Measurements from ENCODE around the gene CPED1.
"Not testable (repeated sequence)": the region's sequence is repeated elsewhere in the genome, so short reads cannot be mapped to it uniquely, and the experiment has no call there.

Gene CPED1

GRCh38 chr7:121153411-121153810 is 164.9 kb downstream of the CPED1 start:
- no peak for DNase-seq (ENCODE audit: low spot score)

- DNase-seq (ENCODE audit: low spot score) = no peak
These were observed 165.5 kb downstream of the CPED1 start for GRCh38 chr7:121153995-121154394.

DNA sequence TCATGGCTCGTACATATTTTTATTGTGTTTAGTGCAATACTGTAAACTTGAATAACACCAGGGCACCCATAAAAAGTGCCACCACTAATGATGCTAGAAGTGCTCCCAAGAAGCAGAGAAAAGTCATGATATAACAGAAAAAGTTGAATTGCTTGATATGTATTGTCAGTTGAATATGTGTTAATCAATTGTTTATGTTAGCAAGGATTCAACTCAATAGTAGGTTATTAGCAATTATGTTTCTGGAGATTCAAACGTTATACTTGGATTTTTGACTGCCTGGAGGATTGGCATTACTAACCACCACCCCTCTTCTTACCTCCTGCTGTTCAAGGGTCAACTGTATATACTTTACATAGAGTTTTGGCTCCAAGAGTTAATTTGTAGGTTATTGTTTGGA is 168.3 kb downstream of the CPED1 start:
- DNase-seq (ENCODE audit: low spot score) = no peak

DNA sequence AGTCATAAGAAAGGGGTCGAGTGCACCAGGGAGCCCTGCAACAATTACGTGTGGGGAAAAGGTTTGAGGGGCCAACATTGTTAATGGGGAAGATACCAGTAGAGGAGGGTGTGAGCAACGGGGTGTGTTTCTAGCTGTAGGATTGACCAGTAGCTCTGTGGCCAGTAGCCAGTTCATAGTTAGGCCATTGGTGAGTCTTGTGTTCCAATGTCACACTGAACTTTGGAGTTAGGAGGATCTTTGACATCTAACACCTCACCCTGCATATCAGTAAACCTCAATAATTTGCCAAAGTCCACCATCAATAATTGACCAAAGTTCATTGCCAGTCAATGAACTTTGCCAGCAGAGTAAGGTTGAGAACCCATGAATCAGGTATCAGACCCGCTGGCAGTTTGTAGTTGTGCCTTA is 168.8 kb downstream of the CPED1 start:
- DNase-seq (ENCODE audit: low spot score) = no peak

- DNase-seq (ENCODE audit: low spot score) = no peak
These were observed 169.5 kb downstream of the CPED1 start for GRCh38 chr7:121157885-121158590.

DNA sequence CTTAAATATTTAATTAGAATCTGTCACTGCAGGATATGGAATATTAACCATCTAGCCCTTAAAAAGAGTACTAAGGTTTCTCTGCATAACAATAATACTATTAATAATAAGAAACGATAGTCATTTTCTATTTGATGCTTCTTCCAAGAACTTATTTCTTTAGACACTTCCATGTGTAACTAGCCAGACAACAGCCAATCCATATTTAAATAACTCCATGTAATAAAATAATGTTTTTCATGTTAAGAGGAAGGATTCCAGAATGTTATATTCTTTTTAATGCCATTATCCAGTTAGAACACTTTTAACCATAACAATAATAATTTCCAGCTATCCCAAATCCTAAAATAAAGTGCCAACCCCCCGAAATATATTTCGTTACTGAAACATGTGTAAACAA is 170.2 kb downstream of the CPED1 start:
- DNase-seq (ENCODE audit: low spot score) = no peak

GRCh38 chr7:121159553-121159952 is 171.0 kb downstream of the CPED1 start:
- DNase-seq (ENCODE audit: low spot score) = no peak

- DNase-seq (ENCODE audit: low spot score) = no peak
These were observed 171.9 kb downstream of the CPED1 start for GRCh38 chr7:121160150-121161008.

GRCh38 chr7:121163699-121164098 is 175.2 kb downstream of the CPED1 start:
- DNase-seq (ENCODE audit: low spot score) = no peak

DNA sequence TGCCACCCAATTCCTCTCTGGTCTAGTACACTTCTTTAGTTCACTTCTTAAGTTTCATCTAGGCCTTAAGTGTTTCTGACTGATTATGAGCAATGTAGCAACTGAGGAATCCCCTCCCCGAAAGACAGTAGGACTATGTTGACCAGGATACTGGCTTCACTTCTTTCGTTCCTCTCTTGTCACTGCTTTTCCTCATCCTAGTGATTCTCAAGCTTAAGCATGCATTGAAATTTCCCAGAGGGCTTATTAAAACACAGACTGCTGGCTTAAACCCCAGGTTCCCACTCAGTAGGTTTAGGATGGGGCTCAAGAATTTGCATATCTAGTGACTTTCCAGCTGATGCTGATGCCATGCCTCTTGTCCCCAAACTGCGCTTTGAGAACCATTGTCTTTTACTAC is 175.7 kb downstream of the CPED1 start:
- no peak for DNase-seq (ENCODE audit: low spot score)

DNA sequence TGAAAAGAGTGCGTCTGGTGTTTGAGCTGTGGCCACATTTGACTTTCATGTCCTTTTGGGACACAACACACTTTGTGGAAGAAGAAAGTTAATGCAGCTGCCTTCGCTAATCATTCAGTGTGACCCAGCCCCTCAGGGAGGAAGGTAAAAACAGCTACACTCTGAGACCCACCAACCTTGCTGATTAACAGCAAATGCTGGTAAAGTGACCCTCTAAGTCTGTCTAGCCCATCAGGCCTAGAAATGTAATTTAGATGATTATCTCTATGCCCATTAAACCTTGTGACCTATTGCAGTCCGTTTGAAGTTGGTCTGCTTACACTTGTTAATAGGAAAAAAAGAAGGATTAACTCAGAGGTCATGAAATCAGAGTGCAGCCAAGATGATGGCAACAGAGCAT is 178.4 kb downstream of the CPED1 start:
- DNase-seq (ENCODE audit: low spot score) = no peak

- DNase-seq (ENCODE audit: low spot score) = no peak
These were observed 179.5 kb downstream of the CPED1 start for GRCh38 chr7:121167971-121168370.

GRCh38 chr7:121169469-121169868 is 181.0 kb downstream of the CPED1 start:
- DNase-seq (ENCODE audit: low spot score) = no peak

- DNase-seq (ENCODE audit: low spot score) = no peak
These were observed 184.0 kb downstream of the CPED1 start for GRCh38 chr7:121172484-121172883.

DNA sequence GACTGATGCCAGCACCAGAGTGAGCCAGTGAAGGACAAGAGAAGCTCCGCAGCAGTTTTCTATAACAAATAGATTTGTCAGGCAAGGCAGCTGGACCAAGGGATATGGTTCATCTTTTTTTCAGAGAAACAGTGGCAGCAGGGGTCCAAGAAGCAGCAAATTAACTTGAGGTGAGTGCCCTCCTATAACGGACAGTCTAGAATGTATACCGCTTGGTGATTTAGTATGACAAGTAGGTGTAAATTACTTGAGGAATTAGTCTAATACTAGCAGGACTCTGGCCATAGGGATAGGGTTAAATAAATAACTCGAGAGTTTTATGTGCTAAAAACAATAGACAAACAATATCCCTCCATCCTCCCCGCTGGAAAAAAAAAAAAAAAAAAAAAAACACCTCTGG is 187.3 kb downstream of the CPED1 start:
- no peak for DNase-seq (ENCODE audit: low spot score)

GRCh38 chr7:121178452-121178851 is 189.9 kb downstream of the CPED1 start:
- no peak for DNase-seq (ENCODE audit: low spot score)

GRCh38 chr7:121178869-121179497 is 190.5 kb downstream of the CPED1 start:
- no peak for DNase-seq (ENCODE audit: low spot score)

DNA sequence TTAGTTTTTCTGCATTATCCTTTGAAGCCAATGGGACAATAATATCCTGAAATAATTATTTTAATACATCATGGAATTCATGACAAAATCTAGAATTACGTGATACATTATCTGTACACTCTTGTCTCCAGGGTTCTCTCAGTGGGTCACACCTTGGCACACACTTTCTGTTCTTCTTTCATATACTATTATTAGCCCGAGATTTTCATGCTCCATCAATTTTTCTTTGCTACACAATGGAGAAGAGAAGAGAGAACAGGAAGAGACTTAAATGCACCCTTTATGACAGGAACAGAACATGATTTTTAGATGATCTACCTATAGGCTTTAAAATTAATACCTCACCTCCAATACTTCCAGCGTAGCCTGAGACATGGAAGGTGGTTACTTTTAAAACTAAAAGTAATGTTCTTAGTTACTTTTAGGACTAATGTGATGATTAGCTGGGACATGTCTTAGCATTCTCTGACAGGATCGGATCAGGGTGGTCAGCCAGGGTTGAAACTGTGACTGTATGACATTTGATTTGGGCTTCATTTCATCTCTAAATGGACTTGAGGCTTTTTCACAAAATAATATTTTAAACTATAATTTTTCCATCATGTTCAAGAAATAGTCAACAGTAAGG is 192.0 kb downstream of the CPED1 start:
- DNase-seq (ENCODE audit: low spot score) = no peak

DNA sequence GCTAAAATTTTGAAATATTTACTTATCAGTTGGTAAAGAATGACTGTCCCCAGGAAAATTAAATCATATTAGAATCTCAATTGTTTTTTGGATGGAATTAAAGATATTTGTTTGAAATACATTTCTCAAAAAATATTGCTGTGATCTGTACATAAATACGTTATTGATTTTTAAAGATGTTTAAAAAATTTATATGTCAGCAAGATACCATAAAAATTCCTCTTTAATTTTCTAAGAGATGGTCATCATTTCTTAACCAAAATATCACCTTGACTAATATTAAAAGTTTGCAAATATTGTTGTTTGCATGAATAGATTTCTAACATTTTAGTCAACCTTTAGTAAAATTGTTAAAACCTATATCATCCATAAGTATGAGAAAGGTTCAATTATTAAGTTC is 192.8 kb downstream of the CPED1 start:
- DNase-seq (ENCODE audit: low spot score) = no peak

- DNase-seq (ENCODE audit: low spot score) = no peak
These were observed 193.8 kb downstream of the CPED1 start for GRCh38 chr7:121182281-121182680.

- DNase-seq (ENCODE audit: low spot score) = no peak
These were observed 194.4 kb downstream of the CPED1 start for GRCh38 chr7:121182902-121183301.

- not testable (repeated sequence) for DNase-seq (ENCODE audit: low spot score)
These were observed 195.4 kb downstream of the CPED1 start for GRCh38 chr7:121183883-121184282.

DNA sequence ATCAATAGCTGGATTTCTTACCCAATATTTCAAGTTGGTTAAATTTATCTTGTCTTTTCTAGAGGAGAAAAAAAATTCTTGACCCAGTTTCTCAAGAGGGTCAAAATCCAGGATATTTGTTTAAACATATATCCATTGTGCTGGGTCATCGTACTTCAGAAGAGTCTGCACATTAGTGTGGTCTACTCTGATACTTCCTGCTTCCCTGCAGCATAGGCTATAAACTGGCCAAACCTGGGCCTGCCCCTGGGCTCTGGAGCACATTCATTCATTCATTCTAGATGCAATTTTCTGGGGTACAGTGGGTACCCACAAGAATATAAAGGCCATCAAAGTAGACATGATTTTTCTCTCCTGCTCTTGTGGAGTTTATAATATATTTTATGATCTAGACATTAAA is 198.2 kb downstream of the CPED1 start:
- no peak for DNase-seq (ENCODE audit: low spot score)
